Measurements from ENCODE around the gene IARS1.

The IARS1 gene

GRCh38 chr9:92295240-92295790, 1.8 kb upstream of the IARS1 start:
- DNase-seq: no peak

DNA sequence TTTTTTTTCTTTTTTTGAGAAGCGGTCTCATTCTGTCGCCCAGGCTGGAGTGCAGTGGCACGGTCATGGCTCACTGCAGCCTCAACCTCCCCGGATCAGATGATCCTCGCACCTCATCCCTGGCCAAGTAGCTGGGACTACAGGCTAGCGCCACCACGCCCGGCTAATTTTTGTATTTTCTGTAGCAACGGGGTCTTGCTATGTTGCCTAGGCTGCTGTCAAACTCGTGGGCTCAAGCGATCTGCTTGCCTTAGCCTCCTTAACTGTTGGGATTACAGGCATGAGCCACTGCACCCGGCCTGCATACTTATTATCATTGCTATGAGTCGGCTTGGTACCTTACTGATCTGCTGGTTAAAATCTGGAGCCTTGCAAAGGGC, 790 bp upstream of the IARS1 start:
- peak; percentile 19 for DNase-seq

DNA sequence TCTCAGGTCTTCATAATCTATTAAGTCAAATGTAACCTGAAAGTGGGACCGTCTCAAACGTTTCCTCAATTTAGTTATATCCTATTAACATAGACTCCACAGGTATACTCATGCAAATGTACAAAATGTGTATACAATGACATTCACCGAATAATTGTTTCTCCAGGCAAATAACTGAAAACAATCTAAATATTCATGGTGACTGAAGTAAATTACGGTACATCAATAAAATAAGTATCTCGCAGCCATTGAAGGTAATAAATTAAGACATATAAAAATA, 482 bp downstream of the IARS1 start:
- no peak for DNase-seq

GRCh38 chr9:92292338-92293074, 991 bp downstream of the IARS1 start:
- DNase-seq: no peak

DNA sequence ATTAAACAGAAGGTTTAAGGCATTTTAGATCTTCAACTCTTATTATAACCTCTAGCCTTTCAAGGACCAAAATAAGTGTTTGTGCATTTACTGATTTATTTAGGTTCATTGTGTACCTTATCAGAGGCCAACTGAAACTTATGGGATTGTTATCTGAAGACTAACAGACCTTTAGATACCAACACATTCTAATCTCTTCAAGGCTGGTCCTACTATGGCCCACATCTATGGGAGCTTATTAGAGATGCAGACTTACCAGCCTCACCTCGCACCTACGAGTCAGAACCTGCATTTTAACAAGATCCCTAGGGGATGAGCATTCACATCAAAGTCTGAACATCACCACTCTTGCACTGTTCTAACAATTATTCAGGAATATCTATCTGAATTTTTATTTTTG, 1.9 kb downstream of the IARS1 start:
- no peak for DNase-seq

DNA sequence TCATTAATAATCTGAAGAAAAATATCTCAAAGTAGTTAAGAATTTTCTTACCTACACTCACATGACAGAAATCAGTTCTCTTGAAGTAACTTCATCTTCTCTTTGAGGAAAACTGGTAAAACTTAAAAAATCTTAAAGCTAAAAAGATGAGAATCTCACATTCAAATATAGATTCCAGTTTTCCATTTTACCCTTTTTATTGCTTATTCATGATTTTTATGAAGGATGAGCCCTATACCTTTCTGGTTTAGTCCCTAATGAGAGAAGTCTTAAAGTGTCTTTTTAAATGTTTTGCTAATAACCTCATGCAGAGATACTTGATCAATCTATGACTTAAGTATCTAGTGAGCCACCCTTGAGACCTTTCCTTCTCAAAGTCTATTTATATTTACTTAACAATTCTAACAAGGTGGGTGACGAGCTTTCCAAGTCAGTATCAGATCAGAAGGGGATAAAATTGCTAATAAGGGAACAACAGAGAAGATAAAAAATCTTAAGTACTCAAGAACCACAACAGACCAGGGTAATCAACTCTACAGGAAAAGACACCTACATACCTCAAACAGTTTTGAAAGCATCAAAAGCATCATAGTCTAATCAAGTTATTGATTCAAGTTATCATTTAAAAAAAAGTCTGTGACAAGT, 2.6 kb downstream of the IARS1 start:
- no peak for DNase-seq

- no peak for DNase-seq
Observed at GRCh38 chr9:92289708-92290390, 3.6 kb downstream of the IARS1 start.

DNA sequence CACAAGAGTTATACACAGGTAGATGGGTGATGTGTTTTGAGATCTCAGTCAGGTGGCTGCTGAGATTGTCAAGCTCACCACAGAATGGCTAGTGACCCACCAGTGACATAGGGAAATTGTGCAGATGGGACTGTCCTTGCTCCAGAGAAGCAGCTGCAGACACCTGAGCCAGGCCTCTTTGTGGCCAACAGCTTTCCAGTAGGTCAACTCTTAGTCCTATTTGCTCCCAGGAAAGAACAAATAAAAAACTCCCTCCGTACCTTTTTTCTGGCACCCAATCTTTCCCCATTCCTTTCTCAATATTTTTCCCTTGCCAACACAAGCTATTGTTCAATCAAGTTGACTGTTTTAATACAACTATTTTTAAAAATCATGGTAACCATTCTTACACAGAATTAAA, 14.2 kb downstream of the IARS1 start:
- no peak for DNase-seq

DNA sequence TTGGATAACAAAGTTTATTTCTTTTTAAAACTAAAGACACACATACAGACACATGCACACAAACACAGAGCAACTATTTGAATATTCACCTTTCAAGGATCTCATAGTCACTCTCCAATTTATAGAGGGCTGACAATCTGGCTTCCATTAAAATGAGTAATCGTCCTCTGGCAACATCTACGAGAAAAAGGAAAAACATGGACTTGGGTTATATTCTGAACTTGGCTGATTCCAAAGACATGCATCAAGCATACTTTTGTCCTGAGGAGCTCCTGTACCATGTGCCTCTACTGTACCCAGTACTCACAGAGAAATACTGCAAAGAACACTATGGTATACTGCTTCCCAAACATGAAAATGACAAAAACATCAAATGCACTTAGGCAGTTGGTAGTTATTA, 15.4 kb downstream of the IARS1 start:
- no peak for DNase-seq

GRCh38 chr9:92276331-92277032, 17.0 kb downstream of the IARS1 start:
- DNase-seq: peak; percentile 15

DNA sequence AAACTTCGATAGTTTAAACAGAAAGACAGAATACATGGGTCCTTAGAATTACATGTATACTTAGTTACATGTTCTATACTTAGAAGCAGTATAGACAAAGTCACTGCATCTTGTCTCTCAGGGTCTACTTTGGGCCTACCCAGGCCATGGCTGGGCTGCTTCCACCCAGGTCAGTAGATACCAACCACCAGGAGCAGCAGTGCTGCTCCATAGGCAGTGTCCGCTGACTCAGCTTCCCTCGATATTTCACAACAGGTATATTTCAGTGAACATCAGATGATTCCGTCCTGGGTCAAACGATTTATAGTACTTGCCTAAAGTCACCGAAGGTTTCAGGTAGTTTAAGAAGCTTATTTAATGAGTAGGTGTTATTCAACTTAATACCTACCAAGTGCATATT, 18.0 kb downstream of the IARS1 start:
- no peak for DNase-seq

DNA sequence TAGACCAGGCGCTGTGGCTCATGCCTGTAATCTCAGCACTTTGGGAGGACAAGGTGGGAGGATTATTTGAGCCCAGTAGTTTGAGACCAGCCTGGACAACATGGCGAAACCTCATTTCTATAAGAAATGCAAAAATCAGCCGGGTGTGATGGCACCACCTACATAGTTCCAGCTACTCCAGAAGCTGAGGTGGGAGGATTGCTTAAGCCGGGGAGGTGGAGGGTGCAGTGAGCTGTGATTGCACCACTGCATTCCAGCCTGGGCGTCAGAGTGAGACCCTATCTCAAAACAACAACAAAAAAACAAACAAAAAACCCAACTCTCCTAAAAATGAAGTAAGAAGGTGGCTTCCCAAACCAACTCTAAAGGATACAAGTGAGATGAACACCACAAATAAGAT, 23.0 kb downstream of the IARS1 start:
- DNase-seq: no peak

GRCh38 chr9:92266486-92266885, 27.0 kb downstream of the IARS1 start:
- no peak for DNase-seq

- no peak for DNase-seq
Observed at GRCh38 chr9:92265154-92265553, 28.3 kb downstream of the IARS1 start.

DNA sequence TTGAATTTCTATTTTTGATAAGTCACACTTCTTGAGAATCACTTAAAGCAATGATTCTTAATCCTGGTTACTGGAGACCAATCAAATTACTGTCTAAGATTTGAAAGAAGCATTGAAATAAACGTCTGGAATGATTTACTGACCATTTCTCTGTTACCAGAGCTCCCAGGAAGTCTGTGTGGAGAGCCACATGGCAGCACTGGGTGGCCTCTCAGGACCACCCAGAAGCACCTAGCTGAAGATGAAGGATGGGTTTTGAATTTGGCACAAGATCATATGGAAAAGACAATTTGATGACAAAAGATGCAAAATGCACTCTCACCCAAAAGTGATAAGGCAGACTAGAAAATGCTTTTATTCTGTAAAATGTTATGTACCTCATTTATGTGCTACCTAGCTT, 30.4 kb downstream of the IARS1 start:
- no peak for DNase-seq

GRCh38 chr9:92257327-92257726, 36.2 kb downstream of the IARS1 start:
- DNase-seq: no peak

- no peak for DNase-seq
Observed at GRCh38 chr9:92254381-92255337, 38.8 kb downstream of the IARS1 start.

- DNase-seq: no peak
Observed at GRCh38 chr9:92253656-92254055, 39.8 kb downstream of the IARS1 start.

- no peak for DNase-seq
Observed at GRCh38 chr9:92247981-92248380, 45.5 kb downstream of the IARS1 start.

GRCh38 chr9:92247296-92247695, 46.2 kb downstream of the IARS1 start:
- no peak for DNase-seq

DNA sequence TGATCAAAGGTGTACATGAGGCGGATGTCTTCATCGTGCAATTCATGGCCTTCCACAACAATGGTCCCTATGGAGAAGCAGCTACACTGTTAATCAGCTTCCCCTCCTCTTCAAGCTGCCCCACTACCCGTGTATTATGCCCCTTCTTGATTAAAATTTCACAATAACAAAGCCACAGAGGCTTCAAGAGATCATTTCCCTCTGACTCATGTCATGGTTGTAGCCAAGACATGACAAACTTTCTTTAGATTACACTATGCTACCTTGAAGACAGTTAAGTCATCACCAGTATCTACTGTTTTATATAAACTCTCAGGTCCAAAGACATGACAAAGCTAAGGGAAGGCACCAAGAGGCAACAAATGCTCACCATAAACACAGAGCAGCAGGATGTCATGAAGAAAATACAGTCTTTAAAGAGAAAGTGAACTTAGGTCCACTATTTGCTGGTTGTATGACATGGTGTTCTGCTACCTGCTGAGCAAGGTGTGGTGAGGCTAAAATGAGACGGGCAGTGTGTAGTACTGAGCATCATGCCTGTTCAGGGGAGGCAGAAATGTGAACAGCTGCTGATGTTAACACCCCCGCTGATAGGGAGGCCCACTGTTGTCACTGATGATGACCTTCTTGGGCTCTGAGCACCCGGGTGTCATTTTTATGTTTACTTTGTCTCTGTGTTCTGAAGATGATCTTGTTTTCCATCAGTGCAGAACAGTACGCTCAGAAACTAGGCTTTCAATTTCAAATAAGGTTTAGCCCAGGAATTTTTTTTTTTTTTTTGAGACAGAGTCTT, 48.3 kb downstream of the IARS1 start:
- DNase-seq: no peak

All from CD4-positive, alpha-beta T cell treated with Interleukin-12 subunit alpha and Interleukin-12 subunit beta, for 1 hour (primary cell).